ENCODE measurements around the gene POLR3C. TPM values are rescaled to one million over a fixed set of nuclear protein-coding genes. Genes with fewer than 3 reads are reported as not detected.
A peak's percentile ranks its signal among the peaks of the same experiment; 100 is the strongest.

Gene POLR3C
- total and polyA plus RNA-seq, 2 of the 13 experiments (the other 11 are each of a cell fraction or from before 2014, with no cell fraction given), result 15.5 to 24.3 TPM

DNA sequence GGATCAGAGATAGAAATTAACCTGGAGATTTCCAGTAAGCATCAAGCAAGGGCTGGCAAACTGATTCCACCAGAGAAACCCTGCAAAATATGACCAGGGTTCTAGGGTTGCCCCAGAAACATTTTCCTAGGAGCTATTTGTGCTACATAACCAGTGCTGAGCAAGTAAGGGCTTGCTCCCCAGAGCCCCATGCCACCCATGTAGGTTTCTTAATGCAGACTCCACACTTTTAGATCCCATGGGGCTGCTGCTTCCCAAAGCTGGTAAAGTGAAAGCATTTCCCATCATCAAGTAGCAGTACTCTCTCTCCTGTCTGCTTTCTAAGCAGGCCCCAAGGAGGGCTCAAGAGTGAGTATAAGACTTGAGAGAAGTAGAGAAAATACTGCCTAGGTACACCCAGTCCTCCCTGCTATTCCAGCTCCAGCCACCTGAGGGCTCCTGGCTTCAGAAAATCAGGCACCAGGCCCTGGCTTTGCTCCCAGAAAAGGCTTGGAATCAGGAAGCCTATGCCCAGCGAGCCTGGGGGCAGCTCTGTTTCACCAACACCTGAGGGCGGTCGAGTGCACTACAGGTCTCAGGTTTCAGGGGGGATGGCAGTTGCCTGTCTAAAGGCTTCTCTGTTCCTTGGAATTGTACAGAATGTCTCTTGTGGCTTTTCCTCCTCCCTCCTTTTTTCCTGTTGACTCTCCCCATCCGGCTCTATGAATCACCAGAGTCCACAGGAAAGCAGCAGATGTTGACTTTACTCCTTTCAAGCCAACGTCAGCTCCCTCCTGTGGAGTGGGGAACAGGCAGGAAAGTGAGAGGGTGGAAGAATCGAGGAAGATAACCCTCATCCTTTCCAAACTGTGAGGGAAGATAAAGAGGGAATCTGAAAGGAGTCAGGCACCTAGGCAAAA, 67.8 kb downstream of the POLR3C start (continued):
- TF ChIP-seq ZHX2 (IDR thresholded peaks at IDR 0.05; ENCODE audit: low read depth) (peak; percentile 55; the same call in 1 of the 2 replicates), ZHX2 (CRISPR knock-in tag; IDR thresholded peaks at IDR 0.05; ENCODE audit: borderline replicate concordance) (no peak; the same call in 1 of the 2 replicates), AFF4 (CRISPR knock-in tag; IDR thresholded peaks at IDR 0.05) (no peak), ATF7 (IDR thresholded peaks at IDR 0.05) (no peak), ATF7 (CRISPR knock-in tag; IDR thresholded peaks at IDR 0.05) (no peak), ZNF737 (CRISPR knock-in tag; IDR thresholded peaks at IDR 0.05; ENCODE audit: borderline replicate concordance) (no peak), SAFB2 (CRISPR knock-in tag; IDR thresholded peaks at IDR 0.05; ENCODE audit: borderline replicate concordance, low read depth) (peak; percentile 32; the same call in 1 of the 2 replicates), FOXO4 (CRISPR knock-in tag; conservative IDR thresholded peaks at IDR 0.05) (no peak)
- TF ChIP-seq, protein P1, sequence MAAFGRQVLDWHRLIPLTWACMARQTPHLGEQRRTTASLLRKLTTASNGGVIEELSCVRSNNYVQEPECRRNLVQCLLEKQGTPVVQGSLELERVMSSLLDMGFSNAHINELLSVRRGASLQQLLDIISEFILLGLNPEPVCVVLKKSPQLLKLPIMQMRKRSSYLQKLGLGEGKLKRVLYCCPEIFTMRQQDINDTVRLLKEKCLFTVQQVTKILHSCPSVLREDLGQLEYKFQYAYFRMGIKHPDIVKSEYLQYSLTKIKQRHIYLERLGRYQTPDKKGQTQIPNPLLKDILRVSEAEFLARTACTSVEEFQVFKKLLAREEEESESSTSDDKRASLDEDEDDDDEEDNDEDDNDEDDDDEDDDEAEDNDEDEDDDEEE (CRISPR knock-in tag; IDR thresholded peaks at IDR 0.05), result 0 out of 2 replicates have a peak, but pooled peaks have one; percentile 30
- TF ChIP-seq, protein P2, sequence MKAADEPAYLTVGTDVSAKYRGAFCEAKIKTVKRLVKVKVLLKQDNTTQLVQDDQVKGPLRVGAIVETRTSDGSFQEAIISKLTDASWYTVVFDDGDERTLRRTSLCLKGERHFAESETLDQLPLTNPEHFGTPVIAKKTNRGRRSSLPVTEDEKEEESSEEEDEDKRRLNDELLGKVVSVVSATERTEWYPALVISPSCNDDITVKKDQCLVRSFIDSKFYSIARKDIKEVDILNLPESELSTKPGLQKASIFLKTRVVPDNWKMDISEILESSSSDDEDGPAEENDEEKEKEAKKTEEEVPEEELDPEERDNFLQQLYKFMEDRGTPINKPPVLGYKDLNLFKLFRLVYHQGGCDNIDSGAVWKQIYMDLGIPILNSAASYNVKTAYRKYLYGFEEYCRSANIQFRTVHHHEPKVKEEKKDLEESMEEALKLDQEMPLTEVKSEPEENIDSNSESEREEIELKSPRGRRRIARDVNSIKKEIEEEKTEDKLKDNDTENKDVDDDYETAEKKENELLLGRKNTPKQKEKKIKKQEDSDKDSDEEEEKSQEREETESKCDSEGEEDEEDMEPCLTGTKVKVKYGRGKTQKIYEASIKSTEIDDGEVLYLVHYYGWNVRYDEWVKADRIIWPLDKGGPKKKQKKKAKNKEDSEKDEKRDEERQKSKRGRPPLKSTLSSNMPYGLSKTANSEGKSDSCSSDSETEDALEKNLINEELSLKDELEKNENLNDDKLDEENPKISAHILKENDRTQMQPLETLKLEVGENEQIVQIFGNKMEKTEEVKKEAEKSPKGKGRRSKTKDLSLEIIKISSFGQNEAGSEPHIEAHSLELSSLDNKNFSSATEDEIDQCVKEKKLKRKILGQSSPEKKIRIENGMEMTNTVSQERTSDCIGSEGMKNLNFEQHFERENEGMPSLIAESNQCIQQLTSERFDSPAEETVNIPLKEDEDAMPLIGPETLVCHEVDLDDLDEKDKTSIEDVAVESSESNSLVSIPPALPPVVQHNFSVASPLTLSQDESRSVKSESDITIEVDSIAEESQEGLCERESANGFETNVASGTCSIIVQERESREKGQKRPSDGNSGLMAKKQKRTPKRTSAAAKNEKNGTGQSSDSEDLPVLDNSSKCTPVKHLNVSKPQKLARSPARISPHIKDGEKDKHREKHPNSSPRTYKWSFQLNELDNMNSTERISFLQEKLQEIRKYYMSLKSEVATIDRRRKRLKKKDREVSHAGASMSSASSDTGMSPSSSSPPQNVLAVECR (CRISPR knock-in tag; IDR thresholded peaks at IDR 0.05; ENCODE audit: borderline replicate concordance), result no peak; the same call in 1 of the 2 replicates
